Common myeloid progenitor, CD34-positive (primary cell): ENCODE results near the gene TBX4.

Source experiments
- CTCF ChIA-PET: fragments of 350-600 bp; sonication (Branson Sonifier 250); formaldehyde crosslinking; loops from one replicate; lab custom pipeline; 2021; ENCODE audit warnings: antibody characterized with exemption; lab: Charles Lee
- POLR2A ChIA-PET: fragments of 350-600 bp; sonication (Branson Sonifier 250); formaldehyde crosslinking; loops from one replicate; lab custom pipeline; 2021; ENCODE audit warnings: antibody characterized with exemption; lab: Charles Lee
- DNase-seq, 3 donors: peaks; one replicate each; pipeline versions ENCODE4 v3.0.0 to v3.0.0-alpha.2; 2013
- H3K27ac ChIP-seq, 2 experiments: 1 replicate in 1 of 2; 2 replicates in 1 of 2; pipeline ENCODE4 v1.7.0; 2013; ENCODE audit warnings: inconsistent platforms in 2 of 2, low read length in 2 of 2, mild to moderate bottlenecking in 2 of 2, low read depth in 1 of 2, moderate library complexity in 1 of 2; ENCODE audit not compliant: severe bottlenecking in 2 of 2, insufficient read depth in 1 of 2, poor library complexity in 1 of 2
- H3K27me3 ChIP-seq, 5 experiments: replicated peaks in 2 of 5; 1 replicate in 3 of 5; 2 replicates in 2 of 5; pipeline versions ENCODE4 v1.6.1 to v1.7.0; 2013; ENCODE audit warnings: low read length in 4 of 5, mild to moderate bottlenecking in 2 of 5, moderate library complexity in 2 of 5, inconsistent platforms in 1 of 5; ENCODE audit not compliant: insufficient read depth in 5 of 5, control insufficient read depth in 4 of 5
- H3K36me3 ChIP-seq, 4 experiments: 1 replicate in 2 of 4; 2 replicates in 2 of 4; pipeline versions ENCODE4 v1.6.1 to v1.7.0; 2013; ENCODE audit warnings: low read length in 3 of 4, control low read depth in 1 of 4, mild to moderate bottlenecking in 1 of 4; ENCODE audit not compliant: control insufficient read depth in 4 of 4, insufficient read depth in 4 of 4
- H3K4me1 ChIP-seq, 4 experiments: 1 replicate in 3 of 4; 2 replicates in 1 of 4; pipeline versions ENCODE4 v1.6.1 to v1.7.1; 2013; ENCODE audit warnings: low read length in 3 of 4, mild to moderate bottlenecking in 3 of 4, control low read depth in 1 of 4, inconsistent platforms in 1 of 4, moderate library complexity in 1 of 4; ENCODE audit not compliant: control insufficient read depth in 4 of 4, insufficient read depth in 4 of 4; ENCODE audit errors: control extremely low read depth in 1 of 4
- H3K4me3 ChIP-seq, 7 experiments: 1 replicate in 4 of 7; 2 replicates in 3 of 7; pipeline versions ENCODE4 v1.5.1 to v1.7.0; 2013; ENCODE audit warnings: mild to moderate bottlenecking in 7 of 7, low read length in 6 of 7, moderate library complexity in 6 of 7, inconsistent platforms in 2 of 7, low read depth in 2 of 7, control low read depth in 1 of 7; ENCODE audit not compliant: insufficient read depth in 4 of 7, control insufficient read depth in 1 of 7; ENCODE audit errors: extremely low read depth in 1 of 7
- H3K9me3 ChIP-seq, 5 experiments: 1 replicate in 4 of 5; 2 replicates in 1 of 5; pipeline versions ENCODE4 v1.6.1 to v1.7.1; 2013; ENCODE audit warnings: low read length in 4 of 5, mild to moderate bottlenecking in 2 of 5, inconsistent platforms in 1 of 5, low read depth in 1 of 5, moderate library complexity in 1 of 5; ENCODE audit not compliant: control insufficient read depth in 4 of 5, insufficient read depth in 2 of 5; ENCODE audit errors: control extremely low read depth in 1 of 5
- WGBS: methylation state at CpG from one replicate; pipeline ENCODE4 v1.1.5; 2013; ENCODE audit not compliant: insufficient coverage; 5-methylcytosine and 5-hydroxymethylcytosine counted together

TBX4 gene

GRCh38 chr17:61499632-61500031 is 47.4 kb downstream of the TBX4 start:
- H3K4me1 ChIP-seq = peaks cover 0 to 2% (median 0%) of the 10 kb centered on the region in 4 experiments
- H3K36me3 ChIP-seq = no peaks in the 10 kb centered on the region
- ChIA-PET CTCF (no interaction called here), POLR2A (no interaction called here)
- no peak for DNase-seq
- H3K4me3 ChIP-seq = no peak overlapping the region
- 100% methylated on average over 2 of the region's 3 CpGs for WGBS
- H3K27me3 ChIP-seq = peaks cover 0 to 6% (median 4%) of the 10 kb centered on the region in 5 experiments
- no peak overlapping the region for H3K27ac ChIP-seq
- peaks cover 0 to 3% (median 0%) of the 10 kb centered on the region in 5 experiments for H3K9me3 ChIP-seq

- WGBS = 100% methylated on average over 1 of the region's 2 CpGs
- CTCF ChIA-PET = no interaction called here
Observed at GRCh38 chr17:61500287-61500686, 48.1 kb downstream of the TBX4 start.

DNA sequence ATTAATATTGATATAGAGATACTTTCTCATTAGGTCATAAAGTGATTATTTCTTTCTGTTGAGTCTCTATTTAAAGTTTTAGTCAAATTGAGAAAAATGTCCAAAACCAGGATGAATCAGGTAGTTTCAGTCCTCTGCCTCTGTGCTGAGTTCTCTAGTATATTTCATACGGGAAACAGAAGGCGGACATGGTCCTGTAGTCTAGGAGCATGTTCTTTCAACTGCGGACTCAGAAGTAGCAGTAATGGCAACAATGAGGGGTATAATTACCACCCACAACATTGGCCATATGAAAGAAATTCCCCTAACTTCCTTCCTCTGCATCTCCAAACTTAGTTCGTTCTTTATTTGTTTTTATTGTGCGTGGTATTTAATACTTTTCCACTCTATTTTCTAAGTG is 50.1 kb downstream of the TBX4 start:
- CTCF ChIA-PET = no interaction called here
- Histone ChIP-seq H3K27ac (no peak overlapping the region), H3K4me3 (no peak overlapping the region), H3K4me1 (no peaks in the 10 kb centered on the region), H3K36me3 (no peaks in the 10 kb centered on the region), H3K9me3 (peaks cover 0 to 3% (median 0%) of the 10 kb centered on the region in 5 experiments), H3K27me3 (peaks cover 2 to 12% (median 4%) of the 10 kb centered on the region in 5 experiments)
- POLR2A ChIA-PET = no interaction called here
- no peak for DNase-seq
- WGBS = 95% methylated on average over 3 of the region's 5 CpGs

More at GRCh38 chr17:61500287-61500686, 48.1 kb downstream of the TBX4 start:
- Histone ChIP-seq H3K27ac (no peak overlapping the region), H3K36me3 (no peaks in the 10 kb centered on the region), H3K4me1 (peaks cover 0 to 2% (median 0%) of the 10 kb centered on the region in 4 experiments), H3K4me3 (no peak overlapping the region), H3K27me3 (peaks cover 0 to 6% (median 2%) of the 10 kb centered on the region in 5 experiments), H3K9me3 (peaks cover 0 to 3% (median 0%) of the 10 kb centered on the region in 5 experiments)
- no peak for DNase-seq
- POLR2A ChIA-PET = no interaction called here

GRCh38 chr17:61503961-61504360 is 51.7 kb downstream of the TBX4 start:
- H3K4me1 ChIP-seq = no peaks in the 10 kb centered on the region
- POLR2A ChIA-PET = interaction anchor here (0.7 kb wide), 1 partner anchor 10 kb away, joined by 3 read pairs; no protein-coding TSS in a partner anchor
- H3K9me3 ChIP-seq = peaks cover 0 to 3% (median 0%) of the 10 kb centered on the region in 5 experiments
- H3K4me3 ChIP-seq = no peak overlapping the region
- H3K36me3 ChIP-seq = no peaks in the 10 kb centered on the region
- DNase-seq = no peak
- no peak overlapping the region for H3K27ac ChIP-seq
- no CpG with 5 or more reads among the region's 3 CpGs for WGBS
- peaks cover 2 to 12% (median 7%) of the 10 kb centered on the region in 5 experiments for H3K27me3 ChIP-seq
- CTCF ChIA-PET = no interaction called here

- no peak overlapping the region for H3K27ac ChIP-seq
- H3K9me3 ChIP-seq = peaks cover 0 to 3% (median 0%) of the 10 kb centered on the region in 5 experiments
- ChIA-PET CTCF (no interaction called here), POLR2A (no interaction called here)
- no peak overlapping the region for H3K4me3 ChIP-seq
- H3K4me1 ChIP-seq = no peaks in the 10 kb centered on the region
- H3K36me3 ChIP-seq = no peaks in the 10 kb centered on the region
- DNase-seq = no peak
- WGBS = 100% methylated on average over 1 of the region's 2 CpGs
- peaks cover 2 to 12% (median 7%) of the 10 kb centered on the region in 5 experiments for H3K27me3 ChIP-seq
Observed at GRCh38 chr17:61504697-61505096, 52.5 kb downstream of the TBX4 start.

- WGBS = 69% methylated on average over 4 of the region's 11 CpGs
- Histone ChIP-seq H3K9me3 (no peaks in the 10 kb centered on the region), H3K27me3 (peaks cover 2 to 12% (median 4%) of the 10 kb centered on the region in 5 experiments), H3K36me3 (no peaks in the 10 kb centered on the region), H3K4me3 (no peak overlapping the region), H3K4me1 (no peaks in the 10 kb centered on the region), H3K27ac (no peak overlapping the region)
- POLR2A ChIA-PET = no interaction called here
- CTCF ChIA-PET = no interaction called here
- DNase-seq = no peak
Observed at GRCh38 chr17:61505846-61506627, 53.8 kb downstream of the TBX4 start.

DNA sequence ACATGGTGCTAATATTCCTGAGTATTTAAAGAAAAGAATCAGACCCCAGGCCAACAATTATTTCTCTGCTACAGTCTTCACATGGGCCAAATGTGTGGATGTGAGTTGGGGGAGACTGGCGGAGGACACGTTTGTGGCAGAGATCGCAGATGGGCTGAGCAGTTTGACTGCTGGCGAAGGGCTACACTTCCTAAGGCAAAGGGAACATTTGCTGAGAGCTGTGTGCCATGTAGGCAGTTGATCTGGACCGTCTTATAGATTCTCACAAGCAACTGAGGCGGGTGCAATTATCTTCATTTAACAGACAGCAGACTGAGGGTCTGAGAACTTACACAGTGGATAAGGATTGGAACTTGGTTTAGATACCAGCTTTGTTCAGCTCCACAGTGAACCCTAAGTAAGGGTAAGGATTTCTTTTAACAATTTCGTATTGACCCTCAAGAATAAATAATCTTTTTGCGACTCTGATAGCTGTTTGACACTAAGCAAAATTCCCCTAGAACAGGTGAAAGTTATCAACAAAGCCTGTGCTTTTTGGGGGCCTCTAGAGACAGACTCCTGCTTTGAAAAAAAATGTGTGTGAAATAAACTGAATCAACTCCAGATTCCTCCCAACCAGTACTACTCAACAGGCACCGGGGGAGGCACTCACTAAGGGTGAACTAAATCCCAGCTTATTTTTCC is 55.3 kb downstream of the TBX4 start:
- no peaks in the 10 kb centered on the region for H3K9me3 ChIP-seq
- ChIA-PET CTCF (interaction anchor here (0.9 kb wide), 1 partner anchor 9 kb away, joined by 4 read pairs; no protein-coding TSS in a partner anchor), POLR2A (no interaction called here)
- no peak overlapping the region for H3K27ac ChIP-seq
- 80% methylated on average over 8 of the region's 9 CpGs for WGBS
- no peaks in the 10 kb centered on the region for H3K4me1 ChIP-seq
- H3K4me3 ChIP-seq = no peak overlapping the region
- DNase-seq = no peak
- H3K36me3 ChIP-seq = no peaks in the 10 kb centered on the region
- H3K27me3 ChIP-seq = peaks cover 2 to 13% (median 4%) of the 10 kb centered on the region in 5 experiments
